ENCODE results near the gene MAGI2. TPM values are rescaled to one million over a fixed set of nuclear protein-coding genes. Genes with fewer than 3 reads are reported as not detected.

Gene MAGI2
- total RNA-seq, 1 experiment from 2014 or later: 0.22 TPM

GRCh38 chr7:78164459-78164858 lies 1289.0 kb downstream of the MAGI2 start:
- Histone ChIP-seq H3K4me2 (ENCODE audit: low read length) (no peak overlapping the region), H3K4me1 (ENCODE audit: control insufficient read depth in 1 of 2, insufficient read depth in 2 of 2, low read length in 2 of 2) (no peaks in the 10 kb centered on the region), H3K27me3 (ENCODE audit: insufficient read depth, low read length) (peaks cover 43% of the 10 kb centered on the region), H2AFZ (ENCODE audit: low read depth, low read length, poor library complexity, severe bottlenecking) (no peak overlapping the region), H3K4me3 (replicated peaks in 1 of 2; ENCODE audit: low read depth in 1 of 2, low read length in 2 of 2) (no peak overlapping the region), H3K9me2 (ENCODE audit: insufficient read depth) (no peaks in the 10 kb centered on the region), H3K27ac (ENCODE audit: low read depth, low read length) (no peak overlapping the region), H3K9ac (ENCODE audit: low read length) (no peak overlapping the region), H4K20me1 (ENCODE audit: insufficient read depth) (no peaks in the 10 kb centered on the region), H3K36me3 (ENCODE audit: control insufficient read depth in 1 of 2, insufficient read depth in 2 of 2, low read length in 2 of 2) (no peaks in the 10 kb centered on the region), H3K9me3 (ENCODE audit: control insufficient read depth in 1 of 2, insufficient read depth in 1 of 2, low read depth in 1 of 2, low read length in 2 of 2) (no peaks in the 10 kb centered on the region), H3K79me2 (ENCODE audit: insufficient read depth, low read length) (no peaks in the 10 kb centered on the region)
- TF ChIP-seq ZBTB33 (IDR thresholded peaks at IDR 0.05; ENCODE audit: extremely low read depth, insufficient replicate concordance, low read length): no peak
- BruUV-seq (replicated peaks): no TSS peak
- DNase-seq (ENCODE audit: low read depth, low spot score) (no peak), ATAC-seq (no peak)
- RAD21 ChIA-PET (ENCODE audit: low non-redundant PET in 1 of 2, low total read pairs in 2 of 2, uncharacterized antibody in 2 of 2, unreplicated experiment in 2 of 2): no interaction called here
- POLR2A ChIA-PET: no interaction called here
- intact Hi-C loops (cut with micrococcal nuclease): no loop called here
- CTCF ChIA-PET: no interaction called here

GRCh38 chr7:78161781-78162180 lies 1291.7 kb downstream of the MAGI2 start:
- no peak overlapping the region for H3K4me3 ChIP-seq (replicated peaks in 1 of 2; ENCODE audit: low read depth in 1 of 2, low read length in 2 of 2)
- H4K20me1 ChIP-seq (ENCODE audit: insufficient read depth): no peaks in the 10 kb centered on the region
- H3K9me2 ChIP-seq (ENCODE audit: insufficient read depth): no peaks in the 10 kb centered on the region
- ATAC-seq: no peak
- H3K27me3 ChIP-seq (ENCODE audit: insufficient read depth, low read length): peaks cover 55% of the 10 kb centered on the region
- POLR2A ChIA-PET: no interaction called here
- no peak overlapping the region for H3K4me2 ChIP-seq (ENCODE audit: low read length)
- CTCF ChIA-PET: no interaction called here
- TF ChIP-seq EZH2 (IDR thresholded peaks at IDR 0.05): no peak
- no peak for TF ChIP-seq CEBPB (IDR thresholded peaks at IDR 0.05; ENCODE audit: low read depth)
- TF ChIP-seq REST (IDR thresholded peaks at IDR 0.05; ENCODE audit: low read depth): no peak
- TF ChIP-seq POLR2A (IDR thresholded peaks at IDR 0.05; ENCODE audit: borderline replicate concordance, extremely low read depth, insufficient read depth, insufficient read length): no peak
- TF ChIP-seq TCF7L2 (IDR thresholded peaks at IDR 0.05; ENCODE audit: borderline replicate concordance, extremely low read depth, insufficient read depth, insufficient read length): no peak
- no peak for TF ChIP-seq SP1 (IDR thresholded peaks at IDR 0.05; ENCODE audit: low read depth)
- no peak for TF ChIP-seq ZNF274 (IDR thresholded peaks at IDR 0.05; ENCODE audit: low read depth, low read length)
- TF ChIP-seq ZBTB33 (IDR thresholded peaks at IDR 0.05; ENCODE audit: extremely low read depth, insufficient replicate concordance, low read length): no peak
- H3K79me2 ChIP-seq (ENCODE audit: insufficient read depth, low read length): no peaks in the 10 kb centered on the region
- no peaks in the 10 kb centered on the region for H3K4me1 ChIP-seq (ENCODE audit: control insufficient read depth in 1 of 2, insufficient read depth in 2 of 2, low read length in 2 of 2)
- no peak for DNase-seq (ENCODE audit: low read depth, low spot score)
- intact Hi-C loops (cut with micrococcal nuclease): no loop called here
- H3K9ac ChIP-seq (ENCODE audit: low read length): no peak overlapping the region
- RAD21 ChIA-PET (ENCODE audit: low non-redundant PET in 1 of 2, low total read pairs in 2 of 2, uncharacterized antibody in 2 of 2, unreplicated experiment in 2 of 2): no interaction called here
- no peak overlapping the region for H3K27ac ChIP-seq (ENCODE audit: low read depth, low read length)
- H3K36me3 ChIP-seq (ENCODE audit: control insufficient read depth in 1 of 2, insufficient read depth in 2 of 2, low read length in 2 of 2): no peaks in the 10 kb centered on the region
- H3K9me3 ChIP-seq (ENCODE audit: control insufficient read depth in 1 of 2, insufficient read depth in 1 of 2, low read depth in 1 of 2, low read length in 2 of 2): no peaks in the 10 kb centered on the region
- no TSS peak for BruUV-seq (replicated peaks)
- no peak overlapping the region for H2AFZ ChIP-seq (ENCODE audit: low read depth, low read length, poor library complexity, severe bottlenecking)
